ENCODE data around the gene MYO16.

Gene MYO16

DNA sequence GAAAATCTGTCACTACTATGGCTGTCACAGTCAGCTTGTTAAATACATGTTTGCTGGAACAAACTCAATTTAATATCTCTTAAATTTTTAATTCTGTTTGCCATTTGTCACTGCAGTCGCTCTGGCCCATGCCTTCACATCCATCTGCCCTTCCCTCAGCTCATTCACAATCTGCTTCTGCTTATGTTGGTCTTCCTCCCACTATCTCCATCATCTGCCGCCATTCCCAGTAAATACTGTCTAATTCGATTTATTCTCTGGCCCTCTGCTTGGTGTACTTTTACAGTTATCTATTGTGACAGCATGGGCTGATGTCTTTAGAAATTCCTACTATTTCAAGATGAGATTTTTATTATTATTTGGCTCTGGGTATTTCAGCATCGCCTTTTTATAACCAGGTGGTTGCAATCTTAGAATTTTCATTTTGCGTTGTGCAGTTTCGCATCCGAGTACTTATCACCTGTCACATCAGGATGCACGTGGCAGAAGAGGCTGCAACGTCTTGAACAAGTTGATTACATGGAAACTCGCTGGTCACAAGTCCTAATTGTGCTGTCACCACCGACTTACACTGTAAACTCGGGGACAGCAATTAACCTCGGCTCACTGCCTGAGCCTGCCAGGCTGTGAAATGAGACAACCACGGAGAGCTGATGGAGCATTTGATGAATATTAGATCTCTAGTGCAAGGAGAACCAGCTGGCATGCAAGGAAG is 158.4 kb downstream of the MYO16 start:
- H3K4me3 Mint-ChIP-seq: no peak overlapping the region
- peaks cover 6% of the 10 kb centered on the region for H3K36me3 Mint-ChIP-seq (ENCODE audit: low read depth)
- peaks cover 9% of the 10 kb centered on the region for H3K4me1 Mint-ChIP-seq
- TF ChIP-seq, protein P1, sequence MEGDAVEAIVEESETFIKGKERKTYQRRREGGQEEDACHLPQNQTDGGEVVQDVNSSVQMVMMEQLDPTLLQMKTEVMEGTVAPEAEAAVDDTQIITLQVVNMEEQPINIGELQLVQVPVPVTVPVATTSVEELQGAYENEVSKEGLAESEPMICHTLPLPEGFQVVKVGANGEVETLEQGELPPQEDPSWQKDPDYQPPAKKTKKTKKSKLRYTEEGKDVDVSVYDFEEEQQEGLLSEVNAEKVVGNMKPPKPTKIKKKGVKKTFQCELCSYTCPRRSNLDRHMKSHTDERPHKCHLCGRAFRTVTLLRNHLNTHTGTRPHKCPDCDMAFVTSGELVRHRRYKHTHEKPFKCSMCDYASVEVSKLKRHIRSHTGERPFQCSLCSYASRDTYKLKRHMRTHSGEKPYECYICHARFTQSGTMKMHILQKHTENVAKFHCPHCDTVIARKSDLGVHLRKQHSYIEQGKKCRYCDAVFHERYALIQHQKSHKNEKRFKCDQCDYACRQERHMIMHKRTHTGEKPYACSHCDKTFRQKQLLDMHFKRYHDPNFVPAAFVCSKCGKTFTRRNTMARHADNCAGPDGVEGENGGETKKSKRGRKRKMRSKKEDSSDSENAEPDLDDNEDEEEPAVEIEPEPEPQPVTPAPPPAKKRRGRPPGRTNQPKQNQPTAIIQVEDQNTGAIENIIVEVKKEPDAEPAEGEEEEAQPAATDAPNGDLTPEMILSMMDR (IDR thresholded peaks at IDR 0.05): no peak
- peaks cover 5% of the 10 kb centered on the region for H3K9me3 Mint-ChIP-seq
- no peaks in the 10 kb centered on the region for H3K27me3 Mint-ChIP-seq (ENCODE audit: low read depth, poor library complexity)
- H3K27ac Mint-ChIP-seq: no peak overlapping the region
- DNase-seq: peak; percentile 2

DNA sequence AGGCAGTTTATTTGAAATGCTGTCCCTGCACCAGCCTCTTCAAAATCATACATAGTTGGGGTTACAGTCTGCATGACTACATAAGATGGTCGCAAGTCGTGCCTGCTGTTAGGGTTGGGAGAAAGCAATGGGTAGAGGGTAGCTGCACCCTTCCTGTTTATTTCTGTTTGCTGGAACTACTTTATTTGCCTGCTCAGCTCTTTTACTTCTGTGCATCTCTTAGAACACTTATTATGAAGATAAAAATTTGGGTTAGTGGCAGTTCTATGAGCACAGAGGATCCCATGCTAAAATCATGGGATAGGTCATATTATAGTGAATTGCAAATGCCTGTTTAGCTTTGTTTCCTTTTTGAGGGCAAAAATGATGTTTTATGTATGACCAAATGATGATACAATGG is 160.1 kb downstream of the MYO16 start:
- no peaks in the 10 kb centered on the region for H3K27me3 Mint-ChIP-seq (ENCODE audit: low read depth, poor library complexity)
- H3K9me3 Mint-ChIP-seq: no peaks in the 10 kb centered on the region
- no peak for DNase-seq
- H3K36me3 Mint-ChIP-seq (ENCODE audit: low read depth): no peaks in the 10 kb centered on the region
- H3K4me3 Mint-ChIP-seq: no peak overlapping the region
- H3K4me1 Mint-ChIP-seq: peaks cover 9% of the 10 kb centered on the region
- H3K27ac Mint-ChIP-seq: no peak overlapping the region
- TF ChIP-seq, protein P1 (IDR thresholded peaks at IDR 0.05): no peak

DNA sequence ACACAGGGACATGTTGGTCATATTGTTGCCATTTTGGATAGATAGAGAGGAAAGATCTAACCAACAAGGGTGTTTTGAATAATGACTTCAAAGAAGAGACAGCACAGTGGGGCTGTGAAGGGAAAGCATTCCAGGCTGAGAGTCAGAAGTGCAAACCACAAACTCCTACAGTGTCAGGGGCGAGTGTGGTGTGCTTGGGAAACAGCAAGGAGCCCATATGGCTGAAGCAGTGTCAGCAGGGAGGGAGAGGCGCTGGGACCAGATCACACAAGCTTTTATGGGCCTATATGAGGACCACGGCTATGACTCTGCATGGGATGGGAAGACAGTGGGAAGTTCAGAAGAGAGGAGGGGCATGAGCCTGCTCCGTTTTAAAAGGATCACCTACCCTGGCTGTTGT is 166.4 kb downstream of the MYO16 start:
- Mint-ChIP-seq H3K27me3 (ENCODE audit: low read depth, poor library complexity) (peaks cover 4% of the 10 kb centered on the region), H3K9me3 (no peaks in the 10 kb centered on the region), H3K36me3 (ENCODE audit: low read depth) (no peaks in the 10 kb centered on the region), H3K4me3 (no peak overlapping the region), H3K27ac (no peak overlapping the region), H3K4me1 (no peaks in the 10 kb centered on the region)
- TF ChIP-seq, protein P1 (IDR thresholded peaks at IDR 0.05): no peak
- no peak for DNase-seq

DNA sequence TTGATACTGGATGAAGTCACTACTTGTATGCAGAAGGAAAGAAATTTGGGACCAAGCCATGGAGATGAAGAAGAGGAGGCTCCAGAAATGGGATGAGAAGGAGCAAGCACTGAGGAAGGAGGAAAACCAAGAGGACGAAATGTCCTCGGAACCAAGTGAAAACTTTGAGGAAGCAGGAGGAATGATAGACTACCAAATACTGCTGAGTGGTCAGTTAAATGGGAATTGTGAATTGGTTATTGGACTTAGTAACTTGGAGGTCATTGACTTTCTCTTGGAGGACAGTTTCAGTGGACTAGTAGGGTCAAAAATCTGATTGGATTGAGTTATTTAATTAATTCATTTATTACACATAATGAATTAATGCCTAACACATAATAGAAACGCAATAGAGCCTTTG is 167.9 kb downstream of the MYO16 start:
- no peak overlapping the region for H3K4me3 Mint-ChIP-seq
- no peaks in the 10 kb centered on the region for H3K9me3 Mint-ChIP-seq
- no peaks in the 10 kb centered on the region for H3K36me3 Mint-ChIP-seq (ENCODE audit: low read depth)
- H3K27ac Mint-ChIP-seq: no peak overlapping the region
- H3K27me3 Mint-ChIP-seq (ENCODE audit: low read depth, poor library complexity): peaks cover 4% of the 10 kb centered on the region
- no peak for DNase-seq
- no peaks in the 10 kb centered on the region for H3K4me1 Mint-ChIP-seq
- TF ChIP-seq, protein P1 (IDR thresholded peaks at IDR 0.05): no peak

DNA sequence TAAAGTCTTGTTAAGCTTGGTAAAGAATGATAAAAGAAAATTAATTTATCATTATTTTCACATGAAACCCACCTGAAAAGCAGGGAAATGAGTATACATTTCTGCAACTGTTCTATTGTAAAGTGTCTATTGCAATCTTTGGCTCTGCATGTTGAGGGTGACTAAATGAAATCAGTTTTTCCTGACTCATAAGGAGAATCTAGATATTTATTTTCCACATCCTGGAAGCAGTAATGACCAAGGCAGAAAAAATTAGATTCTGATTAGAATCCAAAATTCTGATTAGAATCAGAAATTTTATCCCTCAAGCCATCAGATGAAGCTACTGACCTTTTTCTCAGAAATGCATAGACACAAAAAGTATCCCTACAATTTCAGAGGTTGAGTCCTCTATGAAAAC is 178.4 kb downstream of the MYO16 start:
- H3K27me3 Mint-ChIP-seq (ENCODE audit: low read depth, poor library complexity): no peaks in the 10 kb centered on the region
- no peaks in the 10 kb centered on the region for H3K36me3 Mint-ChIP-seq (ENCODE audit: low read depth)
- H3K9me3 Mint-ChIP-seq: peaks cover 4% of the 10 kb centered on the region
- H3K4me3 Mint-ChIP-seq: no peak overlapping the region
- no peak for DNase-seq
- peaks cover 14% of the 10 kb centered on the region for H3K4me1 Mint-ChIP-seq
- TF ChIP-seq, protein P1 (IDR thresholded peaks at IDR 0.05): no peak
- H3K27ac Mint-ChIP-seq: no peak overlapping the region

DNA sequence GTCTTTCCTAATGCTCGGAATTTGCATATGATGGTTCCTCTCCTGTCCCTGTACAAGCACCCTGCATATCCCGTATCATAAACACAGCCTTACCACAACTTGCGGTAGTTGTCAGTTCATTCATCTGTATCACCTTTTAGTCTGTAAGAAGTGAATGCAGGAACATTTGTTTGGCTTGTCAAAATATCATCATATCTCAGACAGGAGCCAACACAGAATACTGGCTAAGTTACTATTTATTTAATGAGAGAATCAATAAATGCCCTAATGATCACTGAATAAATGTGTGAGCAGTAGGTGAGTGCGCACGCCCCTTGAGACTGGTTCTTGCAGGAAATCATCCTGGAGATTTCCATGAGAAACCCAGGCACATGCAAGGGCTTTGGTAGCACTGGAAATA is 182.8 kb downstream of the MYO16 start:
- TF ChIP-seq, protein P1 (IDR thresholded peaks at IDR 0.05): no peak
- Mint-ChIP-seq H3K27ac (no peak overlapping the region), H3K36me3 (ENCODE audit: low read depth) (no peaks in the 10 kb centered on the region), H3K4me1 (peaks cover 15% of the 10 kb centered on the region), H3K27me3 (ENCODE audit: low read depth, poor library complexity) (no peaks in the 10 kb centered on the region), H3K4me3 (no peak overlapping the region), H3K9me3 (peaks cover 15% of the 10 kb centered on the region)
- DNase-seq: no peak

Measured in nephron progenitor cell (in vitro differentiated cells).